Heart left ventricle (tissue), 16 donors: ENCODE measurements around the gene ETV6. TPM values are rescaled to one million over a fixed set of nuclear protein-coding genes. Genes with fewer than 3 reads are reported as not detected.

Source experiments
- ATAC-seq, 4 donors: fragments of 200-7000 bp; cut with Tn5 transposase; one replicate each; pipeline ENCODE4 v1.9.1; 2020 to 2022; ENCODE audit warnings: moderate library complexity in 4 of 4, mild to moderate bottlenecking in 3 of 4, moderate number of reproducible peaks in 1 of 4
- DNase-seq, 5 donors: peaks; one replicate each; pipeline ENCODE4 v3.0.0-alpha.2; 2020
- H3K27ac ChIP-seq, 12 donors: fragments of 200-600 bp; sonication (generic) in 4 of 12; one replicate each; pipeline versions ENCODE4 v1.5.0 to v1.8.0; 2016 to 2022; ENCODE audit warnings: mild to moderate bottlenecking in 2 of 12
- H3K27me3 ChIP-seq, 9 donors: fragments of 200-600 bp; sonication (generic) in 2 of 9; one replicate each; pipeline versions ENCODE4 v1.5.1 to v1.8.0; 2016 to 2022; ENCODE audit warnings: mild to moderate bottlenecking in 3 of 9
- H3K36me3 ChIP-seq, 9 donors: fragments of 200-600 bp; sonication (generic) in 2 of 9; one replicate each; pipeline versions ENCODE4 v1.5.0 to v1.8.0; 2018 to 2022; ENCODE audit warnings: mild to moderate bottlenecking in 2 of 9
- H3K4me1 ChIP-seq, 12 donors: fragments of 200-600 bp; sonication (generic) in 4 of 12; one replicate each; pipeline versions ENCODE4 v1.5.0 to v1.8.0; 2016 to 2022; ENCODE audit warnings: mild to moderate bottlenecking in 3 of 12
- H3K4me3 ChIP-seq, 12 donors: fragments of 200-600 bp; sonication (generic) in 4 of 12; one replicate each; pipeline versions ENCODE4 v1.5.0 to v1.8.0; 2017 to 2022; ENCODE audit warnings: mild to moderate bottlenecking in 9 of 12, moderate library complexity in 4 of 12
- H3K9me3 ChIP-seq, 12 donors: fragments of 200-600 bp; sonication (generic) in 4 of 12; one replicate each; pipeline versions ENCODE4 v1.5.0 to v1.8.0; 2016 to 2022; ENCODE audit warnings: mild to moderate bottlenecking in 1 of 12
- CTCF ChIP-seq, 12 donors: fragments of 200-600 bp; sonication (generic) in 4 of 12; IDR thresholded peaks; one replicate each; pipeline versions ENCODE4 v1.5.0 to v1.8.0; 2018 to 2022; ENCODE audit warnings: antibody characterized with exemption in 12 of 12, mild to moderate bottlenecking in 5 of 12
- POLR2A ChIP-seq, 2 donors: fragments of 450-650 bp; IDR thresholded peaks; one replicate each; pipeline ENCODE4 v1.6.1; 2017; ENCODE audit warnings: antibody characterized with exemption in 2 of 2, mild to moderate bottlenecking in 2 of 2, moderate library complexity in 2 of 2
- WGBS, 4 donors: extraction: QIAGEN DNeasy Blood & Tissue Kit in 2 of 4; methylation state at CpG; one replicate each; pipeline versions ENCODE4 v1.1.5 to v1.1.7; 2013 to 2018; 5-methylcytosine and 5-hydroxymethylcytosine counted together
- intact Hi-C, 10 donors: fragments of 100-400 bp; cut with DNase I; formaldehyde crosslinking; loops; one replicate each; pipeline versions ENCODE4 v1.11.1 to v1.14.2; 2022
- polyA plus RNA-seq, 2 donors: library from polyadenylated mRNA; stranded (reverse); fragments of 200-250 nt; gene quantifications; one replicate each; pipeline ENCODE4 v1.2.3, GENCODE V29; 2013
- total RNA-seq, 9 donors: library from RNA; depleted of rRNA in 2 of 9; stranded (reverse); fragments of >200 nt in 2 of 9; fragmentation: NEBNext Ultra II Directional in 3 of 9; extraction: Animal tissue kit (Norgen Biotek cat#: 25700) in 3 of 9; gene quantifications; one replicate each; pipeline versions ENCODE4 v1.1.0 to v1.2.4, GENCODE V29; 2016 to 2023
- donor health status: ischemic (EF 13 %, LVEDD 7.1; RV severe dilation, severe dysfunction).
- donor health status: healthy with polysubstance abuse.
- donor health status: DM: no; HTN: yes; CAD: no.
- donor health status: DM: no; HTN: no; CAD: no.
- donor health status: ischemic (EF 25% LVEDD 6.9; RV normal size, moderate dysfunction).
- donor health status: ischemic (EF 25% LVEDD 5.7; RV mildly dilated, moderate dysfunction).
- donor health status: healthy.
- donor health status: DM: yes; HTN: yes; CAD: no.
- donor health status: ischemic (EF 35%, LVEDD 5.7; RV mildly dilated, moderate dysfunction).
- donor health status: nonischemic (EF 11% LVEDD 7.7; RV severe dilation, severe dysfunction).
- donor health status: DM: yes; HTN: yes; CAD: no.
- donor health status: PGD.
- donor health status: ischemic (EF 29% LVEDD 5.4; RV normal size, mild dysfunction).
- donor health status: nonischemic (EF 23%, LVEDD 6.1; RV moderate dilation, normal function).

Gene ETV6
- total and polyA plus RNA-seq, 11 donors, result 3.9 to 37.3 (median 12.4) TPM

GRCh38 chr12:11795192-11795912 is 145.9 kb downstream of the ETV6 start:
- H3K9me3 ChIP-seq, result no peaks in the 10 kb centered on the region
- no peaks in the 10 kb centered on the region for H3K36me3 ChIP-seq
- no peaks in the 10 kb centered on the region for H3K27me3 ChIP-seq
- peaks cover 0 to 78% (median 57%) of the 10 kb centered on the region in 12 donors for H3K4me1 ChIP-seq
- TF ChIP-seq CTCF (IDR thresholded peaks at IDR 0.05) (no peak), POLR2A (IDR thresholded peaks at IDR 0.05) (no peak)
- no peak overlapping the region for H3K4me3 ChIP-seq
- intact Hi-C loops, result loop anchor here in 1 of 10 donors (5.0 kb wide), 1 partner anchor 133 kb away; no protein-coding TSS in a partner anchor
- ATAC-seq (peak in 3 of 4 donors; percentile 5 to 49 (median 21)), DNase-seq (no peak)
- H3K27ac ChIP-seq, result peak overlapping the region in 9 of 12 donors; percentile 68 to 94 (median 85)
- 57 to 64% (median 62%) methylated on average over 8 of the region's 8 CpGs for WGBS, 4 donors

GRCh38 chr12:11795913-11796459 is 146.5 kb downstream of the ETV6 start:
- WGBS, 4 donors, result 49 to 59% (median 55%) methylated on average over 6 of the region's 6 CpGs
- TF ChIP-seq POLR2A (IDR thresholded peaks at IDR 0.05) (no peak), CTCF (IDR thresholded peaks at IDR 0.05) (no peak)

GRCh38 chr12:11797317-11797913 is 147.9 kb downstream of the ETV6 start:
- H3K9me3 ChIP-seq, result no peaks in the 10 kb centered on the region
- no peaks in the 10 kb centered on the region for H3K27me3 ChIP-seq
- intact Hi-C loops, result loop anchor here in 1 of 10 donors (5.0 kb wide), 1 partner anchor 135 kb away; no protein-coding TSS in a partner anchor
- DNase-seq (peak in 1 of 5 donors; percentile 47), ATAC-seq (peak in 3 of 4 donors; percentile 20 to 71 (median 44))
- H3K4me1 ChIP-seq, result peaks cover 0 to 81% (median 54%) of the 10 kb centered on the region in 12 donors
- no peak overlapping the region for H3K4me3 ChIP-seq
- TF ChIP-seq POLR2A (IDR thresholded peaks at IDR 0.05), result no peak
- no peak for TF ChIP-seq CTCF (IDR thresholded peaks at IDR 0.05)
- peaks cover 0 to 4% (median 0%) of the 10 kb centered on the region in 9 donors for H3K36me3 ChIP-seq
- 68 to 79% (median 69%) methylated on average over 5 of the region's 5 CpGs for WGBS, 4 donors
- peak overlapping the region in 10 of 12 donors; percentile 1 to 75 (median 34) for H3K27ac ChIP-seq

More at GRCh38 chr12:11795913-11796459, 146.5 kb downstream of the ETV6 start:
- ATAC-seq (no peak), DNase-seq (no peak)
- no peaks in the 10 kb centered on the region for H3K27me3 ChIP-seq
- peak overlapping the region in 8 of 12 donors; percentile 70 to 92 (median 84) for H3K27ac ChIP-seq
- H3K9me3 ChIP-seq, result no peaks in the 10 kb centered on the region
- intact Hi-C loops, result loop anchor here in 1 of 10 donors (5.0 kb wide), 1 partner anchor 134 kb away; no protein-coding TSS in a partner anchor
- no peaks in the 10 kb centered on the region for H3K36me3 ChIP-seq
- no peak overlapping the region for H3K4me3 ChIP-seq
- peaks cover 0 to 74% (median 56%) of the 10 kb centered on the region in 12 donors for H3K4me1 ChIP-seq
